G401.6 (cell line): ENCODE measurements around the gene ZNF609.

Source experiments
- FAIRE-seq: peaks from 2 replicates; lab custom pipeline; 2012; peaks lifted over from hg19 to GRCh38; lab: Jason Lieb, UNC

The ZNF609 gene

GRCh38 chr15:64656508-64656907 is 196.1 kb downstream of the ZNF609 start:
- FAIRE-seq: no peak

- FAIRE-seq: no peak
Measured at GRCh38 chr15:64665179-64665578, 204.8 kb downstream of the ZNF609 start.

DNA sequence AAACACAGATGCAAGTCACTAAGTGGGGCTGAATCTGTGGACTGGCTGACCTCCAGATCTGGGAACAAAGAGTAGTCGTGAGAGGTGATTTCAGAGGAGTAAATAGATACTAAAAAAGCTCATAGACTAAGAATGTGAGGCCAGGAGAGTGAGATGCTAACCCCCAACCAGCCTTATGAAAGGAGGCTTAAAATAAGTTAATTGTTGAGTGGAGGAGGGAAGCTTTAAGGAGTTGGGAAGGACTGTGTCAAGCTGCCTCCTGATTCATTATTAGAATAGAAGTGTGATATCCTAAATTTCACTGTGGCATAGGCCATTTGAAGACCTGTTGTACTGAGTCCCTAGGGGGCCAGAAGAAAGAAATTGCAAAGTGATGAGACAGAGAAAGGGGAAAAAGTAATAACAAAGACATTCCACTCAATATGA is 207.4 kb downstream of the ZNF609 start:
- FAIRE-seq: no peak

DNA sequence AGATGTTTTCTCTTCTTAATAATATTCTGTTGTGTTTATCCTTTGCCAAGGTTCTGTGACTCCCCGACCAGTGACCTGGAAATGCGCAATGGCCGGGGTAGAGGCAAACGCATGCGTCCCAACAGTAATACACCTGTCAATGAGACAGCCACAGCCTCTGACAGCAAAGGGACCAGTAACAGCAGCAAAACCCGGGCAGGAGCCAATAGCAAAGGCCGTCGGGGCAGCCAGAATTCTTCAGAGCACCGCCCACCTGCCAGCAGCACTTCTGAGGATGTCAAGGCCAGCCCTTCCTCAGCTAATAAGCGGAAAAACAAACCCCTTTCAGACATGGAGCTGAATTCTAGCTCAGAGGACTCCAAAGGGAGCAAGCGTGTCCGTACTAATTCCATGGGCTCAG is 213.5 kb downstream of the ZNF609 start:
- FAIRE-seq: no peak

DNA sequence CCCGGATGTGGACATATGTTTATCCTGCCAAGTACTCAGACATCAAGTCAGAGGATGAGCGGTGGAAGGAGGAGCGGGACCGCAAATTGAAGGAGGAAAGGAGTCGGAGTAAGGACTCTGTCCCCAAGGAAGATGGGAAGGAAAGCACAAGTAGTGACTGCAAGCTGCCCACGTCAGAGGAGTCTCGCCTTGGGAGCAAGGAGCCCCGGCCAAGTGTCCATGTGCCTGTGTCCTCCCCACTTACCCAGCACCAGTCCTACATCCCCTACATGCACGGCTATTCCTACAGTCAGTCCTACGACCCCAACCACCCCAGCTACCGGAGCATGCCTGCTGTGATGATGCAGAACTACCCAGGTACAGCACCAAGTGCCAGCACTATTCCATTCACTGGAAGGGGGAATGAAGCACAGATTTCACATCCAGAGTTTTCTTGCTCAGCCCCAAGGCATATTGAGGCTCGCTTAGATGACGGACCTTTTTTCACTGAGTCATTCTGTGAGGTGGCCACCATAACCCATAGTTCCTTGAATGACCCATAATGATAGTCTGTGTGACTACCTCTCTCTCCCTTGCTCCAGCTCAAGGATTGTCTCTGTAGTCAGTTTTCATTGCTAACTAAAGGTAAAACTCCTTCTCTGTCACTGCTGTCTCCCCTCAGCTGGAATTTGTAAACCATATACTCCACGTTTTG is 217.9 kb downstream of the ZNF609 start:
- FAIRE-seq: no peak

DNA sequence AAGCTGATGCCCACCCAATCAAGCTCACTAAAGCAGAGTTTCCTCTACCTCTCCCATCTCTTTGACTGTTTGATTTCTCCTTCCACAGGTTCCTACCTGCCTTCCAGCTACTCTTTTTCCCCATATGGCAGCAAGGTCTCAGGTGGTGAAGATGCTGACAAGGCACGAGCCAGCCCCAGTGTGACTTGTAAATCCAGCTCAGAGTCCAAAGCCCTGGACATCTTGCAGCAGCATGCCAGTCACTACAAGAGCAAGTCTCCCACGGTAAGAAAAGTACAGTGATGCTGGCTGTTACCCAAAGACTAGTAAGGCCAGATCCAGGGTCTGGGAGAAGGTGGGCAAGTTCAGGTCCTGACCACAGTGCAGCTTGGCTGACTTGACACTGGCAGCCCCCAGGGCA is 219.7 kb downstream of the ZNF609 start:
- no peak for FAIRE-seq

DNA sequence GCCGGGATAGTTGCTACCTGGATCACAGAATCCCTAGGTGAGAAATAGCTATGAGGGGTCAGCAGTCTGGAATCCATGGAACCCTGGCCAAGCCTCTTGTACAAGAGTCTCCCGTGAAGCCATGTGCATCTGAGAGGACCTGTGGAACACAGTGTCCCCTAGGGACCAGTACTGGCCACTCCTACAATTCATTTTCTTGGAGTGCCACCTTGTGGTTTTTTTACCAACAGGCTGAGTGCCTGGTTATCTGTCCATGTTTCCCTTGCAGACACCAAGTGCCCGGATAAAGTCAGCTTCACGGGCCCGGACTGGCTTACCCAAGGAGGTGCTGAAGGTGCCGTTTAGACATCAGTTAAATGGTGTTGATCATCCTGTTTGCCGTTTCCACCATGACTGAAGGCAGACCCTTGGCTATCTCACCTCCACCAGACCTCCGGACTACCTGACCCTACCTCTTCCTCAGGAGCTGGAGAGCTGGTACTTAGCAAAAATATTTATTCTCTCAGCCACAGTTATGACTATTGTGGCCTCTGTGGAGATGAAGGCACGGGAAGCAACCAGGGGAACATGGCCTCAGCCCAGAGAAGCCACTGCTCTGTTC is 221.1 kb downstream of the ZNF609 start:
- peak; percentile 80 for FAIRE-seq

- no peak for FAIRE-seq
Measured at GRCh38 chr15:64682255-64682654, 221.9 kb downstream of the ZNF609 start.

DNA sequence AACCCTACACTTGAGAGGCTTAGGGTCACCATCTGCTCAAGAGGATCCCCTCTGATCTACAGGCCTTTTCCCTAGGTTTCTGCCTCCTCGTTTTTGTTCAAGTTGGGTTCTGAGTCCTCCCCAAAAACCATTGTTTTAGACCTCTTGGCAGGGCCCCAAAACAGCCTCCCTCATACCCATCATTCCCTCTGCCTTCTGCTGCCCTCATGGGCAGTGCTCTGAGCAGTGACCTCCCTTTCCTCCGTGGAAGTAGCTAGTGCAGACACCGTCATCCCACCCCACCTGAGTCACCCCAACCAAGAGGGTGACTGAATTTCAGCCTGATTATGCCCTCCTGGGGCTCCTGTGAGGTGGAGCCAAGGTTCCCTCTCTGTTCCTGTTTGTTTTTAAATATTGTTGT is 223.0 kb downstream of the ZNF609 start:
- FAIRE-seq: no peak

DNA sequence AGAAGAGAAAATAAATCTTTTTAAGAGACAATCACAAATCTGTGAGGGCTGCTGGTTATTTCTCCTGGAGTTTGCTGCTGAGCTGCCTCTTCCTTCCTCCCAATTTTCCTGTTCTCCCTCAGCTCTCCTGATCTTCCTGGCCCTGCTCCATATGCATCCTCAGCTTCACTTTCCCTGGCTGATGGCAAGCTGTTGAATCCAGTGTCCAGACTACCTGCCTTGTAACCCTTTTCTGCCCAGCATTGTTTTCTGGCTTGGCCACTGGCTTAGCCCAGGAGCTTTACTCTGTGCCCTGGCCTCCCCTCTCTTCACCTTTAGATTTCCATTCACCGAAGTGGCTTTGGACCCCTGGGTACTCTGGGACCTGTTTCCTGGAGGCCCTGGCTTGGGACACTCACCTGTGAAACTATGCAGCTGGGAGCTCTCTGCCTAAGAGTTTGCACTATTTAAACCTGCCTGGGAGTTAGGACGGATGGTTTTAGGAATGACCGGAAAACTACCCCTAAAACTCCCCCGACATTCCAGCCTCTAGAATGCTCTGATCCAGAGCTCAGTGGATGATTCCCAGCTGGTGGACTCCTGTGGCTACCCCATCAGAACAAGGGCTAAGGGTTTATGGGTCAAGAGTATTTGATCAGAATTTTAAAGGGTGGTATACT is 225.0 kb downstream of the ZNF609 start:
- FAIRE-seq: no peak

GRCh38 chr15:64686130-64686735 is 225.9 kb downstream of the ZNF609 start:
- FAIRE-seq: peak; percentile 94

- no peak for FAIRE-seq
Measured at GRCh38 chr15:64687172-64687571, 226.8 kb downstream of the ZNF609 start.

- FAIRE-seq: no peak
Measured at GRCh38 chr15:64687688-64688087, 227.3 kb downstream of the ZNF609 start.

GRCh38 chr15:64688770-64689169 is 228.4 kb downstream of the ZNF609 start:
- no peak for FAIRE-seq

- FAIRE-seq: no peak
Measured at GRCh38 chr15:64690008-64690407, 229.6 kb downstream of the ZNF609 start.

- FAIRE-seq: no peak
Measured at GRCh38 chr15:64690578-64691296, 230.4 kb downstream of the ZNF609 start.

GRCh38 chr15:64691896-64692565 is 231.7 kb downstream of the ZNF609 start:
- no peak for FAIRE-seq

DNA sequence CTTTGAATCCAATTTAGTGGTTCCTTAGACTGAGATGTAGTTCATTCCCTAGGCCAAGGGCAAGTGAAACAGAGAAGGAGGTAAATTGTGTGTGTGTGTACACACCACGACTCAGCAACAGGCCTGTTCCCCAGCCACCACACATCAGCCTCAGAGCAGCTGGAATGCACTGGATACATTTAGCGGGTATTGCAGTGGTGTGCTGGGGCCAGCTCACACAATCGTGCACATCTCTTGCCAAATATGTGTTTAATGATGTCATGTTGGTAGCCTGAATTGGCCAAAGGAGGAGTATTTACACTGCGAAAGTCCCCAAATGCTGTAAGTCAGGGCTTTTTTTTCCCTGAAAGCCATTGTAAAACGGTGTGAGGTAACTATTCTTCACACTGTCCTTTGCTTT is 232.8 kb downstream of the ZNF609 start:
- no peak for FAIRE-seq

DNA sequence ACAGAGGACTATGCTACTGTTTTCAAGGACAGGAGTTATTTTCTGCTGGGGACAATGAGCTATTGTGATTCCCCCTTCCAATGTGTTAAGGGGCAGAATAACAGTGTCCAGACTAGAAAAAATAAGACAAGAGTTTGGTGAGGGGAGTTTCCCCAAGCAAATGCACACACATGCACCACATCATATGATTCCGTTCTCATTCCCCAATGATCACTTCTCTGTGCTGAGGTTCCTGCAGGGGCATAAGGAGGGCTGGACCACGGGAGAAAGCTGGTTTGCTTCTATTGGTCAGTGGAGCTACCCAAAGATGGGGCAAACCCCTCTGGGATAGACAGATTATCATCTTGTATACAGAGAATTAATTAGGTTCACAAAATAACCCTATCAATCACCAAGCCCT is 234.4 kb downstream of the ZNF609 start:
- no peak for FAIRE-seq

DNA sequence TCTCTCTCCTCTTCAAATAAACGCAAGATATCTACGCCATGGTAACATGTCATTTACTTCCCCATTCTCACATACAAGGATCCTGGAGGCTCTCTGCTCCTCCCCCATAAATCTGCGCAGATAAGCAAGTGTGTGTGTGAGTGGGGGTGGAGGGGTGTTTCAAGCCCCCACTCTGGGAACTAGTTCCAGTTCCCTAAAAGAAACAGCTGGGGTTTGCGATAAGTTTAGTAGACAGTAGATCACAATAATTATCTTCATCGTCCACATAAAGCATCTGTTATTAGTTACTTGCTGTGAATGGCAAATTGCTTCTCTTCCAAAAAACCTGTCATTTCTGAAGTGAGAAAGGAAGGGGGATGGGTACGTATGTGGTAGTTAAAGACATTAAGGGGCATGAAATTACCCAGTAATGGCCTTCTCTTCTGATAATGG is 235.2 kb downstream of the ZNF609 start:
- FAIRE-seq: no peak

DNA sequence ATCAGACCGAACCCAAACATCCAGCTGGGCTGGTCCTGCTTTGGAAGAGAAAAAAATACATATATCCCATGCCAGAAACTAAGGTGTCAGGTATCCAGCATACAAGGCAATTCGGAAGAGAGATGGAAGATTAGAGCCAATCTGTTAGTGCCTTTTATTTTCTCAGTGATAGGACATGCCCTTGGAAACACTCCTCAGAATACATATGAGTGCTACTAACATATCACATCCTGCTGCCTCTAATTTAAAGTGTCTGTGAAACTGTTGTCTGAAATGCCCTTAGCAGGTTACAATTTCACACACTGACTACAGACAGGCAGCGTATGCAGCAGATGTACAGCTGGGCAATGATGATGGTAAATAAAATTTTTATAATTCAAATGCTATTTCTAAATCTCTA is 236.1 kb downstream of the ZNF609 start:
- FAIRE-seq: no peak

GRCh38 chr15:64697911-64698369 is 237.6 kb downstream of the ZNF609 start:
- FAIRE-seq: no peak
